Parathyroid adenoma (tissue), 2 donors: ENCODE measurements around the gene SIL1.

ENCODE experiments used
- H2AFZ ChIP-seq: fragments of 300-600 bp; sonication (generic); one replicate; pipeline ENCODE4 v1.7.0; 2017; ENCODE audit warnings: antibody characterized with exemption, mild to moderate bottlenecking
- H3K27ac ChIP-seq: fragments of 300-600 bp; sonication (generic); one replicate; pipeline ENCODE4 v1.7.0; 2017
- H3K27me3 ChIP-seq: fragments of 300-600 bp; sonication (generic); one replicate; pipeline ENCODE4 v1.7.0; 2017; ENCODE audit warnings: low read length; ENCODE audit not compliant: control insufficient read depth, insufficient read depth
- H3K36me3 ChIP-seq: fragments of 300-600 bp; sonication (generic); one replicate; pipeline ENCODE4 v1.7.0; 2017; ENCODE audit warnings: low read length; ENCODE audit not compliant: control insufficient read depth, insufficient read depth
- H3K4me1 ChIP-seq: fragments of 300-600 bp; sonication (generic); one replicate; pipeline ENCODE4 v1.7.0; 2017; ENCODE audit warnings: control low read depth
- H3K4me2 ChIP-seq: fragments of 300-600 bp; sonication (generic); one replicate; pipeline ENCODE4 v1.7.0; 2017; ENCODE audit warnings: low read length
- H3K4me3 ChIP-seq: fragments of 300-600 bp; sonication (generic); one replicate; pipeline ENCODE4 v1.7.0; 2017; ENCODE audit warnings: low read depth, low read length
- H3K79me2 ChIP-seq: fragments of 300-600 bp; sonication (generic); one replicate; pipeline ENCODE4 v1.7.0; 2017; ENCODE audit warnings: control low read depth
- H3K9ac ChIP-seq: fragments of 300-600 bp; sonication (generic); one replicate; pipeline ENCODE4 v1.7.0; 2017; ENCODE audit warnings: mild to moderate bottlenecking
- H3K9me3 ChIP-seq: fragments of 300-600 bp; sonication (generic); one replicate; pipeline ENCODE4 v1.7.0; 2017; ENCODE audit warnings: low read length; ENCODE audit not compliant: control insufficient read depth
- TF ChIP-seq, protein P1 (sequence below): fragments of 300-600 bp; sonication (generic); IDR thresholded peaks from one replicate; pipeline ENCODE4 v1.7.0; 2017; ENCODE audit warnings: antibody characterized with exemption, mild to moderate bottlenecking
- donor health status: primary hyperparathyroidism.

Gene SIL1

DNA sequence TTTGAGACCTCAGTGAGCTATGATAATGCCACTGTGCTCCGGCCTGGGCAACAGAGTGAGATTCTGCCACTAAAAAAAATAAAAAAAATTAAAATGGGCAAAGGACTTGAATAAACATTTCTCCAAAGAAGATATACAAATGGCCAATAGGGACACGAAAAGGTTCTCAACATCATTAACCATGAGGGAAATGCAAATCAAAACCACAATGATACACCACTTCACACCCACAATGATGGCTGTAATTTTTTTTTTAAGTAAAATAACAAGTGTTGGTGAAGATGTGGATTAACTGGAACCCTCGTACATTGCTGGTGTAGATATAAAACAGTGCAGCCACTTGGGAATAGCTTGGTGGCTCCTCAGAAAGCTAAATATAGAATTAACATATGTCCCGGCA, 68.0 kb downstream of the SIL1 start:
- Histone ChIP-seq H3K36me3 (no peaks in the 10 kb centered on the region), H3K9ac (no peak overlapping the region), H3K27ac (no peak overlapping the region), H2AFZ (no peak overlapping the region), H3K79me2 (peaks cover 15% of the 10 kb centered on the region), H3K27me3 (no peaks in the 10 kb centered on the region), H3K4me3 (no peak overlapping the region), H3K4me1 (peaks cover 12% of the 10 kb centered on the region), H3K4me2 (no peak overlapping the region), H3K9me3 (no peaks in the 10 kb centered on the region)
- TF ChIP-seq, protein P1, sequence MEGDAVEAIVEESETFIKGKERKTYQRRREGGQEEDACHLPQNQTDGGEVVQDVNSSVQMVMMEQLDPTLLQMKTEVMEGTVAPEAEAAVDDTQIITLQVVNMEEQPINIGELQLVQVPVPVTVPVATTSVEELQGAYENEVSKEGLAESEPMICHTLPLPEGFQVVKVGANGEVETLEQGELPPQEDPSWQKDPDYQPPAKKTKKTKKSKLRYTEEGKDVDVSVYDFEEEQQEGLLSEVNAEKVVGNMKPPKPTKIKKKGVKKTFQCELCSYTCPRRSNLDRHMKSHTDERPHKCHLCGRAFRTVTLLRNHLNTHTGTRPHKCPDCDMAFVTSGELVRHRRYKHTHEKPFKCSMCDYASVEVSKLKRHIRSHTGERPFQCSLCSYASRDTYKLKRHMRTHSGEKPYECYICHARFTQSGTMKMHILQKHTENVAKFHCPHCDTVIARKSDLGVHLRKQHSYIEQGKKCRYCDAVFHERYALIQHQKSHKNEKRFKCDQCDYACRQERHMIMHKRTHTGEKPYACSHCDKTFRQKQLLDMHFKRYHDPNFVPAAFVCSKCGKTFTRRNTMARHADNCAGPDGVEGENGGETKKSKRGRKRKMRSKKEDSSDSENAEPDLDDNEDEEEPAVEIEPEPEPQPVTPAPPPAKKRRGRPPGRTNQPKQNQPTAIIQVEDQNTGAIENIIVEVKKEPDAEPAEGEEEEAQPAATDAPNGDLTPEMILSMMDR, result no peak

DNA sequence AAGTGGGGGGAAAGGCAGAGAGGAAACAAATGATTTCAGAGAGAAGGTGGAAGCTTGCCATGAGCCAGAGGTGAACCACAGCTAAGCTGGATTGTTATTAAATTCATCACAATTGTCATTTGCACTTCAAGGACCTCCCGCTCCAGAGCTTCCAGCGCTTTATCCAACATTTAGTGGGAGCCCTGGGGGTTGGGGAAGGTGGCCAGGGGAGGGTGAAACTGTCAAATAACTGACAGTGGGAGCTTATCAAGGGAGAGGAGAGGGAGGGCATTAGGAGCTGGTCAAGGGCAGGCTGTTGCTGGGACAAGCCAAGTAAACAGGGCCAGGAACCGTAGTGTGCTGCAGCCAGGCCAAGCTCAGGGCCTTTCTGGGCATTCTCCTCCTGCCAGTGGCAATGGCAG, 71.5 kb downstream of the SIL1 start:
- Histone ChIP-seq H2AFZ (no peak overlapping the region), H3K27ac (no peak overlapping the region), H3K79me2 (peaks cover 15% of the 10 kb centered on the region), H3K9me3 (no peaks in the 10 kb centered on the region), H3K36me3 (no peaks in the 10 kb centered on the region), H3K4me2 (no peak overlapping the region), H3K9ac (no peak overlapping the region), H3K4me1 (peaks cover 6% of the 10 kb centered on the region), H3K27me3 (no peaks in the 10 kb centered on the region), H3K4me3 (no peak overlapping the region)
- TF ChIP-seq, protein P1, result no peak

DNA sequence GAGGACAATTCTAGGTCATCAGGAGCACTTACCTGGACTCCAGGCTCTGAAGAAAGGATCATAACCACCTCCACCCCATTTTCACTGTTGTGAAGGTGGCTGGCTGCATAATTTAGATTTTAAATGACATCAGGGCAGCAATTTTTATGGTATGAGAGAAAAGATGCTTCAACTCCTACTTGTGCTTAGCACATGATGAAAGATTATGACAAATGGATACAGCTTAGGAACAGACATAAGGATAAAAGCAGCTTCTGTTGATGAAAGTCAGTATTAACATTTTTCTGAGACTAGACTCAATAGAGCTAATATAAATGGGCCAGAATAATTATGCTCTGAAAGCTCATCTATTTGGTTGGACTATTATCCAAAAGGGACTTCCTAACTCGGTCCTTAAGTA, 72.2 kb downstream of the SIL1 start:
- peaks cover 3% of the 10 kb centered on the region for H3K4me1 ChIP-seq
- no peaks in the 10 kb centered on the region for H3K9me3 ChIP-seq
- no peak overlapping the region for H2AFZ ChIP-seq
- no peaks in the 10 kb centered on the region for H3K27me3 ChIP-seq
- H3K4me3 ChIP-seq, result no peak overlapping the region
- H3K4me2 ChIP-seq, result no peak overlapping the region
- H3K36me3 ChIP-seq, result no peaks in the 10 kb centered on the region
- TF ChIP-seq, protein P1, result no peak
- peaks cover 15% of the 10 kb centered on the region for H3K79me2 ChIP-seq
- H3K27ac ChIP-seq, result no peak overlapping the region
- H3K9ac ChIP-seq, result no peak overlapping the region

DNA sequence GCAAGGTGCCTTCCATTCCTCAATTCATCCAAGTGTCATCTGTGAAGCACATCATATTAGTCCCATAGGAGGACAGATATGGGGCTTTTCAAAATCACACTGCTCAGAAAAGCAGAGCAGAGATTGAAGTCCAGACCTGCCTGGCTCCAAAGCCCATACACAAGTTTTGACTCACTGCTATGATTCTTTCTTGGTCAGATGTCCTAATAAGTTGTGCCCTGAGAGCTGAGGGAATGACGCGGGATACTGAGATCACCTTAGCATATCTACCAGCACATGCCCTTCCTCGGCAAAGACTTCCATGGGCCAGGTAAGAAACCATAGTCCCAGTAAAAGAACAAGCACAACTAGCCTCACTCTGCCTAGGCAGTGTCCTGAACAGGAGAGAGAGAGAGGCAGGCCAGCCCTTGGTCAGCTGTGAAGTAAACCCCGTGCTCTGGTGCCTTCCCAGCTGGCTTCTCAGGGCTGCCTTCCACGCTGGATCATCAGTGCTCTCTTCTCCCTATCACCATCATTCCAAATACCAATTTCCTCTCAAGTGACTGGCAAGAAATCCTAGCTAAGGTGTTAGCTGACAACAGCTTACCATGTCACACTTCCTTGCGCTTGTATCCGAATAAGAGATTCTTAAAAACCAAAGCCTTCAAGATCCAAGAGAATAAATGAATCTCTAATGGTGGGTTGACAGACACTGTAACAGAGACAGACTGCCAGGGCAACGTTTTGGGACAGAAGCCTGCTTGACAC, 73.2 kb downstream of the SIL1 start:
- no peak overlapping the region for H3K4me2 ChIP-seq
- H3K4me1 ChIP-seq, result no peaks in the 10 kb centered on the region
- H3K27ac ChIP-seq, result no peak overlapping the region
- H3K27me3 ChIP-seq, result no peaks in the 10 kb centered on the region
- no peak overlapping the region for H3K9ac ChIP-seq
- no peaks in the 10 kb centered on the region for H3K36me3 ChIP-seq
- TF ChIP-seq, protein P1, result no peak
- H3K4me3 ChIP-seq, result no peak overlapping the region
- H3K79me2 ChIP-seq, result peaks cover 15% of the 10 kb centered on the region
- no peak overlapping the region for H2AFZ ChIP-seq
- no peaks in the 10 kb centered on the region for H3K9me3 ChIP-seq

DNA sequence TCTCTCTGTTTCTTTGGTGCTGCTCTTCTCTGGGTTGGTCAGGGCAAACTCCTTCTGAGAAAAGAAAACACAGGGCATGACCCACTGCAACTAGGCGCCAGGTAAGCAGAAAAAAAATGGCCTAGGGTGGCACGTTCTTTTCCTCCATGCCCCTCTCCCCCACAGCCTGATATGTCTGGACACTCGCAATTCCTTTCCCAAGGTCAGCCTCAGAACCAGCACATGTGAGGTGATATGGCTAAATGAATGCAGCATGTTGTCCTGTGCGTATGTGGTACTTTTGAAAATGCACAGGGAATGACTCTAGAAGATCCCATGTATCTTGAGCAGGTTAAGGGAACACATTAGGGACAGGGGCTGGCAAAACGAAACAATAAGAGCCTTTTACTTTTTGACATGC, 77.0 kb downstream of the SIL1 start:
- H3K79me2 ChIP-seq, result peaks cover 2% of the 10 kb centered on the region

More for the DNA sequence above, 77.0 kb downstream of the SIL1 start:
- H3K9ac ChIP-seq, result no peak overlapping the region
- TF ChIP-seq, protein P1, result no peak
- no peak overlapping the region for H3K27ac ChIP-seq
- no peaks in the 10 kb centered on the region for H3K4me1 ChIP-seq
- no peak overlapping the region for H3K4me2 ChIP-seq
- no peak overlapping the region for H3K4me3 ChIP-seq
- H2AFZ ChIP-seq, result no peak overlapping the region
- no peaks in the 10 kb centered on the region for H3K27me3 ChIP-seq
- no peaks in the 10 kb centered on the region for H3K9me3 ChIP-seq
- no peaks in the 10 kb centered on the region for H3K36me3 ChIP-seq
